ENCODE results near the gene PSORS1C2.
"Not testable (repeated sequence)": the region's sequence is repeated elsewhere in the genome, so short reads cannot be mapped to it uniquely, and the experiment has no call there.

Gene PSORS1C2

DNA sequence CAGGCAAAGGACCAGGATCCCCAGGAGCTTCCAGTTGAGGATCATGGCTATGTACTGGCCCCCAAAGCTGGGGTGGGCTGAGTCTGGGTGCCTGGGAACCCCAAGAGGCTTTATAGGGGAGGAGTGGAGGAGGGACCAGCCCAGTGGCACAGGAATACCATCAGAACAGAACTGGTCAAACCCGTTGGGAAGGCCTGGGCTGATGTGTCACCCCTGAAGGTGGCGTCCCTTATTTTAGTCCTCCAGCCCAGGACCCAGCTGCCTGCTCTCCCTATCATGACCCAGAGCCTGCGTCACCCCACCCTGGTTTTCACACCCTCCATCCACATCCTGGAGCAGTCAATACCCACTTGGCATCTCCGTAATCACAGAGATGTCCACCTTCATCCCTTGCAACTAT, at the start of gene PSORS1C2:
TSS of gene PSORS1C2 (minus strand) at position 85 of the 400 bp plus-strand sequence. CDS start at position 45, 40 bp downstream.
- no peak for TF ChIP-seq CTCF (IDR thresholded peaks at IDR 0.05; ENCODE audit: low read depth, low read length, missing control alignments)
- no peak within 1 kb of the TSS for H3K4me3 ChIP-seq (replicated peaks; ENCODE audit: low read depth, low read length)
- no peak for DNase-seq (ENCODE audit: extremely low read depth, low read depth)

DNA sequence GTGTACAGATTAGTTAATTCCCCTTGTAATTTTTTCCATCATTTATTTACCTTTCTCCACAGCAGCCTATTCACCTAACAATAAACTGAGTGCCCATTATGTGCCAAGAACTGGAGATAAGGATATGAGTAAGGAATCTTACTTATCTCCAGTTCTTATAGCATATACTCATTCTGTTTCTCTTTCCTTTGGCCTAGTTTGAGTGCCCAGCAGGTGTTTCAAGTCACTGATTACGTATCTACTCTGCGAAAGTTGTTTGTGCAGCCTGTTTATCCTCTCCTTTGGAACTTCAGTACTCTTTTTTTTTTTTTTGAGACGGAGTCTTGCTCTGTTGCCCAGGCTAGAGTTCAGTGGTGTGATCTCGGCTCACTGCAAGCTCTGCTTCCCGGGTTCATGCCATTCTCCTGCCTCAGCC, 48.9 kb upstream of the PSORS1C2 start:
- H3K4me3 ChIP-seq (replicated peaks; ENCODE audit: low read depth, low read length), result no peak overlapping the region

GRCh38 chr6:31186052-31186734, 47.3 kb upstream of the PSORS1C2 start:
- no peak for TF ChIP-seq CTCF (IDR thresholded peaks at IDR 0.05; ENCODE audit: low read depth, low read length, missing control alignments)

More for the DNA sequence above, 48.9 kb upstream of the PSORS1C2 start:
- no peak for TF ChIP-seq CTCF (IDR thresholded peaks at IDR 0.05; ENCODE audit: low read depth, low read length, missing control alignments)
- no peak for DNase-seq (ENCODE audit: extremely low read depth, low read depth)

GRCh38 chr6:31185695-31186051, 46.8 kb upstream of the PSORS1C2 start:
- not testable (repeated sequence) for H3K4me3 ChIP-seq (replicated peaks; ENCODE audit: low read depth, low read length); DNase-seq (ENCODE audit: extremely low read depth, low read depth)

More at GRCh38 chr6:31186052-31186734, 47.3 kb upstream of the PSORS1C2 start:
- no peak overlapping the region for H3K4me3 ChIP-seq (replicated peaks; ENCODE audit: low read depth, low read length)
- DNase-seq (ENCODE audit: extremely low read depth, low read depth), result no peak

DNA sequence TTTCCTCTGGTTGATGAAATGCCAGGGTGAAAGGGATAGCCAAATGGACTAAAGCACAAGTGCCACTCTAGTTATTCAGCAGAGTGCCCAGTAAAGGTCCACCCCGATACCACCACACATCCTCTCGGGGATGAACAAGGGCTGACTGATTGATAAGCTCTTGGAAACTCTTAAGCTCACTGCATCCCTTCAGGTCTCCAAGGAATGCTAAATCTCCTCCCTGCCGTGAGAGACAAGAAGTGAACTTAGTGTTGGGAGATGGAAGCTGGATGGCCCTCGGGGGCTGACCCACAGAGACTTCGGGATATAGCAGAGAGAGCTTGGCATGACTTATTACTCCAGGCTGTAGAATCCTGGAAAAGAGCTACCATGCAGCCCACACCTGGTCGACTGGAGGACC, 45.0 kb upstream of the PSORS1C2 start:
- DNase-seq (ENCODE audit: extremely low read depth, low read depth); H3K4me3 ChIP-seq (replicated peaks; ENCODE audit: low read depth, low read length): not testable (repeated sequence)

DNA sequence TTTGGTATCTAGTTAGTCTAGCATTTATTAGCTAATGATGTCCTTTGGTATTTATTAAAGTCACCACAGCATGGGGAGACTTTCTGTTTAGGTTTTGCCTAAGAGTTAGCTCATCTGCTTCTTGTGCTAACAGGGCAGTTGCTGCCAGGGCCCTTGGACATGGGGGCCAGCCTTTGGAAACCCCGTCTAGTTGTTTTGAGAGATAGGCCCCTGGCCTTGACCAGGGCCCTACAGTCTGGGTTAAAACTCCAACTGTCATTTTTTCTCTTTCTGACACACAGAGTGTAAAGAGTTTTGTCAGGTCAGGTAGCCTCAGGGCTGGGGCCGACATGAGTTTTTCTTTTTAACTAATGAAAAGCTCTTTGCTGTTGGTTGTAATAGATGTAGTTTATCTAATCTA, 44.4 kb upstream of the PSORS1C2 start:
- not testable (repeated sequence) for DNase-seq (ENCODE audit: extremely low read depth, low read depth); H3K4me3 ChIP-seq (replicated peaks; ENCODE audit: low read depth, low read length)

DNA sequence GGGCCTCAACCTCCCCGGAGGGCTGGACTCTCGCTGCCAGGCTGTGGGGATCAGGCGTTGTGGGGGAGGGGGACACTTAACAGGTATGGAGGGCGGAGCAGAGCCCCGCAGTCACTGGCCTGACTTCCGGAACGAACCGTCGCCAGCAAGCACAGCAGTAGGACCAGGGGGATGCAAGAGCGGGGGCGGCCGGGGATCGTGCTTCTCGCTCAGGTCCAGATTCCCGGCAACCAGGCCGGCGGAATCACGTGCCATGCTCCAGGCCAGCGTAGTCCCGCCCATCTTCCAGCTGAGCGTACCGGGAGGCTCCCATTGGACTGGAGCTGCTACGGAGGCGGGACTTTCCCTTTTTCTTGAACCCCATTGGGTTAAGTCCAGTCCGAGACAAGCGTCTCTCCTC, 41.6 kb upstream of the PSORS1C2 start:
- no peak overlapping the region for H3K4me3 ChIP-seq (replicated peaks; ENCODE audit: low read depth, low read length)
- DNase-seq (ENCODE audit: extremely low read depth, low read depth), result no peak
- TF ChIP-seq CTCF (IDR thresholded peaks at IDR 0.05; ENCODE audit: low read depth, low read length, missing control alignments), result no peak

DNA sequence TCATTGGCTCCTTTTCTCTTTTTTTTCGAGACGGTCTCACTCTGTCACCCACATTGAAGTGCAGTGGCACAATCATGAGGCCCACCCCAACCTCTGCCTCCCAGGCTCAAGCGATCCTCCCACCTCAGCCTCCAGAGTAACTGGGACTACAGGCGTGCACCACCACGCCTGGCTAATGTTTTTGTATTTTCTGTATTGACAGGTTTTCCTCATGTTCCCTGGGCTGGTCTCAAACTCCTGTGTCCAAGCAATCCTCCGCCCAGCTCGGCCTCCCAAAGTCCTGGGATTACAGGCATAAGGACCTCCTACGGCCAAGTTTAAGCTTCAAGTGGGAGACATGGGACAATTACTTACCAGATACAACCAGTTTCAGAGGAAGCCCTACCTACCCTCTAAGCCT, 41.0 kb upstream of the PSORS1C2 start:
- H3K4me3 ChIP-seq (replicated peaks; ENCODE audit: low read depth, low read length), result no peak overlapping the region

More for the DNA sequence above, 41.0 kb upstream of the PSORS1C2 start:
- DNase-seq (ENCODE audit: extremely low read depth, low read depth), result no peak
- no peak for TF ChIP-seq CTCF (IDR thresholded peaks at IDR 0.05; ENCODE audit: low read depth, low read length, missing control alignments)
